Right lobe of liver (tissue), 6 donors: ENCODE data around the gene NUDT4. TPM values are rescaled to one million over a fixed set of nuclear protein-coding genes. Genes with fewer than 3 reads are reported as not detected.

Source experiments
- ATAC-seq, 4 donors: fragments of 200-7000 bp; cut with Tn5 transposase; one replicate each; pipeline ENCODE4 v1.9.1; 2020; ENCODE audit warnings: mild to moderate bottlenecking in 4 of 4, moderate library complexity in 4 of 4
- DNase-seq, 3 donors: peaks; one replicate each; pipeline ENCODE4 v3.0.0-alpha.2; 2020
- H3K27ac ChIP-seq, 3 donors: fragments of 200-600 bp; one replicate each; pipeline ENCODE4 v1.8.0; 2022
- H3K27me3 ChIP-seq, 2 donors: fragments of 200-600 bp; one replicate each; pipeline ENCODE4 v1.8.0; 2022
- H3K36me3 ChIP-seq, 4 donors: fragments of 200-600 bp; sonication (generic) in 1 of 4; one replicate each; pipeline versions ENCODE4 v1.5.1 to v1.8.0; 2017 to 2022; ENCODE audit warnings: control low read depth in 1 of 4
- H3K4me1 ChIP-seq, 4 donors: fragments of 200-600 bp; sonication (generic) in 1 of 4; one replicate each; pipeline versions ENCODE4 v1.5.1 to v1.8.0; 2017 to 2022; ENCODE audit warnings: control low read depth in 1 of 4
- H3K4me3 ChIP-seq, 3 donors: fragments of 200-600 bp; one replicate each; pipeline ENCODE4 v1.8.0; 2022
- H3K9me3 ChIP-seq, 4 donors: fragments of 200-600 bp; sonication (generic) in 1 of 4; one replicate each; pipeline versions ENCODE4 v1.5.1 to v1.8.0; 2017 to 2022; ENCODE audit warnings: control low read depth in 1 of 4
- POLR2A ChIP-seq: fragments of 450-650 bp; IDR thresholded peaks from one replicate; pipeline ENCODE4 v1.6.1; 2017; ENCODE audit warnings: antibody characterized with exemption, mild to moderate bottlenecking
- WGBS: methylation state at CpG from one replicate; pipeline ENCODE4 v1.1.6; 2018; ENCODE audit warnings: low coverage, low lambda C conversion rate; ENCODE audit not compliant: insufficient coverage; ENCODE audit errors: missing lambda C conversion rate; 5-methylcytosine and 5-hydroxymethylcytosine counted together
- intact Hi-C, 2 donors: fragments of 100-400 bp; cut with DNase I; formaldehyde crosslinking; loops; one replicate each; pipeline versions ENCODE4 v1.11.2 to v1.14.1; 2022
- total RNA-seq, 6 experiments: library from RNA; depleted of rRNA in 2 of 6; stranded (reverse); fragments of >200 nt in 2 of 6; fragmentation: NEBNext Ultra II Directional in 3 of 6; extraction: Animal tissue kit (Norgen Biotek cat#: 25700) in 3 of 6; gene quantifications; one replicate each; pipeline versions ENCODE4 v1.1.0 to v1.2.4, GENCODE V29; 2016 to 2023
- TF ChIP-seq, protein P1 (sequence below), 4 donors: fragments of 200-600 bp in 3 of 4; fragments of 450-650 bp in 1 of 4; IDR thresholded peaks; one replicate each; pipeline versions ENCODE4 v1.5.1 to v1.8.0; 2016 to 2022; ENCODE audit warnings: antibody characterized with exemption in 4 of 4, mild to moderate bottlenecking in 2 of 4
- donor health status: DM: no; HTN: yes; CAD: no.
- donor health status: DM: no; HTN: no; CAD: no.
- donor health status: DM: no; HTN: no; CAD: no.
- donor health status: DM: no; HTN: yes; CAD: no.
- donor health status: DM: no; HTN: yes; CAD: no.

NUDT4 gene
- total RNA-seq, 6 experiments from 2014 or later, result 13.1 to 23.1 (median 20.3) TPM

DNA sequence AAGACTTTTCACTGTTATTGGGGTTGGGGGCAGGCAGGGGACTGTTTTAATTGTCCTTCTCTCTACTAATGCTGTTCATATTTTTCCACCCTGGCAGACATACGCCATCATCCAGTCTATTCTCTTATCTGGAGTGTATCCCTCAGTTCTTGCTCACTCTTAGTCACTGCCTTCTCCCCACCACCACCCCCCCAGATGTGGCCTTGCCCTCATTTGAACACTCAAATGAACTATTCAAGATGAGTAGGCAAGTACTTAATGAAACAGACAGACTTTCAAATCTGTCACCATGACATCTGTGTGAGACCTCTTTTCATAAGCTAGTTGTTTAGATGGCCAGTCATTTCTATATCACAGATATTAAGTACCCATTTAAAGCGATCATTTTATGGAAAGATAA lies 10.1 kb downstream of the NUDT4 start:
- Histone ChIP-seq H3K9me3 (no peaks in the 10 kb centered on the region), H3K4me3 (no peak overlapping the region), H3K4me1 (peaks cover 0 to 16% (median 6%) of the 10 kb centered on the region in 4 donors), H3K27me3 (no peaks in the 10 kb centered on the region), H3K36me3 (no peaks in the 10 kb centered on the region), H3K27ac (no peak overlapping the region)
- no peak for DNase-seq
- no peak for ATAC-seq
- intact Hi-C loops, result no loop called here
- no peak for TF ChIP-seq POLR2A
- TF ChIP-seq, protein P1, sequence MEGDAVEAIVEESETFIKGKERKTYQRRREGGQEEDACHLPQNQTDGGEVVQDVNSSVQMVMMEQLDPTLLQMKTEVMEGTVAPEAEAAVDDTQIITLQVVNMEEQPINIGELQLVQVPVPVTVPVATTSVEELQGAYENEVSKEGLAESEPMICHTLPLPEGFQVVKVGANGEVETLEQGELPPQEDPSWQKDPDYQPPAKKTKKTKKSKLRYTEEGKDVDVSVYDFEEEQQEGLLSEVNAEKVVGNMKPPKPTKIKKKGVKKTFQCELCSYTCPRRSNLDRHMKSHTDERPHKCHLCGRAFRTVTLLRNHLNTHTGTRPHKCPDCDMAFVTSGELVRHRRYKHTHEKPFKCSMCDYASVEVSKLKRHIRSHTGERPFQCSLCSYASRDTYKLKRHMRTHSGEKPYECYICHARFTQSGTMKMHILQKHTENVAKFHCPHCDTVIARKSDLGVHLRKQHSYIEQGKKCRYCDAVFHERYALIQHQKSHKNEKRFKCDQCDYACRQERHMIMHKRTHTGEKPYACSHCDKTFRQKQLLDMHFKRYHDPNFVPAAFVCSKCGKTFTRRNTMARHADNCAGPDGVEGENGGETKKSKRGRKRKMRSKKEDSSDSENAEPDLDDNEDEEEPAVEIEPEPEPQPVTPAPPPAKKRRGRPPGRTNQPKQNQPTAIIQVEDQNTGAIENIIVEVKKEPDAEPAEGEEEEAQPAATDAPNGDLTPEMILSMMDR (IDR thresholded peaks at IDR 0.05), result no peak
- WGBS, result 75% methylated on average over 2 of the region's 2 CpGs

DNA sequence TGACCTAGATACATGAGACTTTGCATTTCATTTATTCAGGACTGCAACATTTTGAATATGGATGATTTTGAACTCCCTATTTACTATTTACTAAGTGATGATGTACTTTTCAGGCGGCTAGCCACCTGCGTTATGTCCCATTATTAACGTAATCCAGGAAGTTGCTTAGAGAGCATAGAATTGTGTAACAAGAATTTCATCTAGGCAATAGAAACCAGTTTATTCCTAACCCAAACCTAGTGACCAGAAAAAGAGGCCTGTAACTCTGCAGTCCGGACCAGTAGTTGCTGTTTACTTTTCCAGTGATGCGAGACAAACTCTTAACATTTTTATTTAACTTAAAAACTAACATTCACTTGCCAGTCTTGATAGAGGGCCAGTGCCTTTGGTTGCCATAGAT lies 12.3 kb downstream of the NUDT4 start:
- WGBS, result 29% methylated on average over 5 of the region's 5 CpGs
- H3K27me3 ChIP-seq, result no peaks in the 10 kb centered on the region
- peaks cover 0 to 16% (median 6%) of the 10 kb centered on the region in 4 donors for H3K4me1 ChIP-seq
- TF ChIP-seq, protein P1 (IDR thresholded peaks at IDR 0.05), result no peak
- no peak for TF ChIP-seq POLR2A
- peak in 3 of 4 donors; percentile 34 to 71 (median 62) for ATAC-seq
- no peak for DNase-seq
- H3K27ac ChIP-seq, result peak overlapping the region in 1 of 3 donors; percentile 21
- H3K9me3 ChIP-seq, result no peaks in the 10 kb centered on the region
- no peak overlapping the region for H3K4me3 ChIP-seq
- intact Hi-C loops, result no loop called here
- H3K36me3 ChIP-seq, result no peaks in the 10 kb centered on the region

- H3K27ac ChIP-seq, result peak overlapping the region in 1 of 3 donors; percentile 21
- 83% methylated on average over 4 of the region's 5 CpGs for WGBS
- ATAC-seq (peak in 1 of 4 donors; percentile 48), DNase-seq (no peak)
- TF ChIP-seq, protein P1 (IDR thresholded peaks at IDR 0.05), result no peak
- TF ChIP-seq POLR2A, result no peak
- intact Hi-C loops, result no loop called here
- H3K4me3 ChIP-seq, result no peak overlapping the region
- peaks cover 0 to 3% (median 1%) of the 10 kb centered on the region in 4 donors for H3K36me3 ChIP-seq
- peaks cover 0 to 23% (median 6%) of the 10 kb centered on the region in 4 donors for H3K4me1 ChIP-seq
- no peaks in the 10 kb centered on the region for H3K27me3 ChIP-seq
- H3K9me3 ChIP-seq, result no peaks in the 10 kb centered on the region
Observed at GRCh38 chr12:93390549-93391297, 13.0 kb downstream of the NUDT4 start.

DNA sequence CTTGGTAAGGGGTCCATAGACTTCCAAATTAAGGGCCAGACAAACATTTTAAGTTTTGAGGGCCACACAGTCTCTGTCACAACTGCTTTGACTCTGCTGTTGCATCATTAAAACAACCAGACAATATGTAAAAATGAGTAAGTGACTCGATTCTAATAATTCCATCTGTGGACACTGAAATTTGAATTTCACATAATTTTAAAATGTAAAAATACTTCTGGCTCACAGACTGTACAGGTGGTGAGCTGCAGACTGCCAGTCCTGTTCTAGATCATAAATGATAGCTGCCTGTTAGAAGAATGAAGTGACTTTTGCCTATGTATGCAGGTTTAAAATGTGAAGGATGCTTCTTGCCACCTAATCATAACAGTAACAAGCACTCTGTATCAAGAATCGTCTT lies 15.7 kb downstream of the NUDT4 start:
- H3K27me3 ChIP-seq, result no peaks in the 10 kb centered on the region
- no peaks in the 10 kb centered on the region for H3K9me3 ChIP-seq
- no peak for TF ChIP-seq POLR2A
- TF ChIP-seq, protein P1 (IDR thresholded peaks at IDR 0.05), result no peak
- 68% methylated on average over 2 of the region's 2 CpGs for WGBS
- H3K36me3 ChIP-seq, result peaks cover 0 to 8% (median 3%) of the 10 kb centered on the region in 4 donors
- no peak overlapping the region for H3K27ac ChIP-seq
- intact Hi-C loops, result no loop called here
- ATAC-seq, result no peak
- peaks cover 0 to 41% (median 15%) of the 10 kb centered on the region in 4 donors for H3K4me1 ChIP-seq
- DNase-seq, result no peak
- H3K4me3 ChIP-seq, result no peak overlapping the region
